Kidney (tissue), 14 donors: ENCODE data around the gene TMEM61. TPM values are rescaled to one million over a fixed set of nuclear protein-coding genes. Genes with fewer than 3 reads are reported as not detected.

ENCODE experiments used
- DNase-seq, 5 donors: peaks; one replicate each; pipeline ENCODE4 v3.0.0-alpha.2; 2013 to 2020
- FAIRE-seq: peaks from 2 replicates; lab custom pipeline; 2012; peaks lifted over from hg19 to GRCh38; lab: Jason Lieb, UNC
- H3K27ac ChIP-seq, 2 donors: one replicate each; pipeline ENCODE4 v1.7.0; 2013; ENCODE audit warnings: low read depth in 2 of 2, low read length in 2 of 2, inconsistent platforms in 1 of 2
- H3K27me3 ChIP-seq: one replicate; pipeline ENCODE4 v1.7.1; 2013; ENCODE audit warnings: low read length, inconsistent platforms; ENCODE audit not compliant: control insufficient read depth, insufficient read depth
- H3K36me3 ChIP-seq, 3 donors: one replicate each; pipeline versions ENCODE4 v1.7.0 to v1.7.1; 2013; ENCODE audit warnings: low read length in 3 of 3, control low read depth in 1 of 3, inconsistent platforms in 1 of 3; ENCODE audit not compliant: insufficient read depth in 3 of 3, control insufficient read depth in 2 of 3
- H3K4me1 ChIP-seq, 3 donors: one replicate each; pipeline versions ENCODE4 v1.7.0 to v1.7.1; 2013; ENCODE audit warnings: low read length in 3 of 3, inconsistent platforms in 1 of 3, low read depth in 1 of 3; ENCODE audit not compliant: control insufficient read depth in 2 of 3, insufficient read depth in 2 of 3
- H3K4me3 ChIP-seq, 3 donors: one replicate each; pipeline versions ENCODE4 v1.7.0 to v1.8.1; 2013; ENCODE audit warnings: low read length in 3 of 3, control low read depth in 1 of 3, inconsistent platforms in 1 of 3
- H3K9ac ChIP-seq, 3 donors: one replicate each; pipeline versions ENCODE4 v1.7.0 to v1.7.1; 2013; ENCODE audit warnings: low read length in 3 of 3, control low read depth in 1 of 3, inconsistent platforms in 1 of 3
- H3K9me3 ChIP-seq, 3 donors: one replicate each; pipeline versions ENCODE4 v1.7.0 to v1.7.1; 2013; ENCODE audit warnings: low read length in 3 of 3, control low read depth in 1 of 3, inconsistent platforms in 1 of 3; ENCODE audit not compliant: control insufficient read depth in 2 of 3, insufficient read depth in 1 of 3
- intact Hi-C: fragments of 100-400 bp; cut with DNase I; formaldehyde crosslinking; loops from one replicate; pipeline ENCODE4 v1.11.1; 2022
- polyA plus RNA-seq: library from polyadenylated mRNA; stranded (reverse); fragments of 350-450 nt; fragmentation: Illumina TruSeq; extraction: RNeasy Lipid Tissue Mini Kit (QIAGEN cat#74804); gene quantifications from one replicate; pipeline ENCODE4 v1.2.3, GENCODE V29; 2014; ENCODE audit warnings: low read depth, low replicate concordance; ENCODE audit not compliant: insufficient read depth
- total RNA-seq: library from RNA; stranded (reverse); fragmentation: NEBNext Ultra II Directional; extraction: Animal tissue kit (Norgen Biotek cat#: 25700); gene quantifications from one replicate; pipeline ENCODE4 v1.2.1, GENCODE V29; 2021
- TF ChIP-seq, protein P1 (sequence below): IDR thresholded peaks from 3 replicates; pipeline ENCODE4 v1.5.1; 2012; ENCODE audit warnings: mild to moderate bottlenecking, moderate library complexity, borderline replicate concordance; ENCODE audit not compliant: insufficient read depth; ENCODE audit errors: extremely low read depth
- donor health status: control.
- donor health status: control.
- donor health status: control.
- donor health status: control.
- donor health status: control.
- donor health status: DM: yes; HTN: yes; CAD: no.
- donor health status: Normal renal cell carcinoma (clear cell type).

Gene TMEM61
- total and polyA plus RNA-seq, 2 donors from 2014 or later, result 7.0 to 42.7 TPM

DNA sequence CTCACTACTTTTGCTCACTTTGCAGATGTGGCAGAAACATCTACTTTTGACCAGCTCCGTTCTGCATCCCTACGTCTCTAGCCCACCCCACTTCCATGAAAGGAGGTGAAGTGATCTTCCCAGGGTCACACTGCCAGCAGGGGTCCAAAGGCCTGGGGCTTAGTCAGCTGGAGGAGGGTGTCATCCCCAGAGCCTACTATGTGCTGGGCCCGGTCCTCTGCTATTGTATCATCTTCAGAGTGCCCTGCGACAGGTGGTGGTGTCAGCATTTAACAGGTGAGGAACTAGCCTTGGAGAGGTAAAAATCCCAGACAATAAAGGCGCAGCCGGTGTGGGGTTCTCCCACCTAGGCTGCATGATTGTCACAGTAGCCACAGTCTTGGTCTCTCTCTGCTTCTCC is 12.7 kb downstream of the TMEM61 start:
- peaks cover 0 to 3% (median 0%) of the 10 kb centered on the region in 3 donors for H3K4me1 ChIP-seq
- DNase-seq (peak in 1 of 5 donors; percentile 18), FAIRE-seq (no peak)
- TF ChIP-seq, protein P1, sequence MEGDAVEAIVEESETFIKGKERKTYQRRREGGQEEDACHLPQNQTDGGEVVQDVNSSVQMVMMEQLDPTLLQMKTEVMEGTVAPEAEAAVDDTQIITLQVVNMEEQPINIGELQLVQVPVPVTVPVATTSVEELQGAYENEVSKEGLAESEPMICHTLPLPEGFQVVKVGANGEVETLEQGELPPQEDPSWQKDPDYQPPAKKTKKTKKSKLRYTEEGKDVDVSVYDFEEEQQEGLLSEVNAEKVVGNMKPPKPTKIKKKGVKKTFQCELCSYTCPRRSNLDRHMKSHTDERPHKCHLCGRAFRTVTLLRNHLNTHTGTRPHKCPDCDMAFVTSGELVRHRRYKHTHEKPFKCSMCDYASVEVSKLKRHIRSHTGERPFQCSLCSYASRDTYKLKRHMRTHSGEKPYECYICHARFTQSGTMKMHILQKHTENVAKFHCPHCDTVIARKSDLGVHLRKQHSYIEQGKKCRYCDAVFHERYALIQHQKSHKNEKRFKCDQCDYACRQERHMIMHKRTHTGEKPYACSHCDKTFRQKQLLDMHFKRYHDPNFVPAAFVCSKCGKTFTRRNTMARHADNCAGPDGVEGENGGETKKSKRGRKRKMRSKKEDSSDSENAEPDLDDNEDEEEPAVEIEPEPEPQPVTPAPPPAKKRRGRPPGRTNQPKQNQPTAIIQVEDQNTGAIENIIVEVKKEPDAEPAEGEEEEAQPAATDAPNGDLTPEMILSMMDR, result no peak
- no peaks in the 10 kb centered on the region for H3K36me3 ChIP-seq
- no peak overlapping the region for H3K27ac ChIP-seq
- intact Hi-C loops, result no loop called here
- H3K9ac ChIP-seq, result no peak overlapping the region
- peaks cover 10% of the 10 kb centered on the region for H3K27me3 ChIP-seq
- H3K4me3 ChIP-seq, result no peak overlapping the region
- no peaks in the 10 kb centered on the region for H3K9me3 ChIP-seq

DNA sequence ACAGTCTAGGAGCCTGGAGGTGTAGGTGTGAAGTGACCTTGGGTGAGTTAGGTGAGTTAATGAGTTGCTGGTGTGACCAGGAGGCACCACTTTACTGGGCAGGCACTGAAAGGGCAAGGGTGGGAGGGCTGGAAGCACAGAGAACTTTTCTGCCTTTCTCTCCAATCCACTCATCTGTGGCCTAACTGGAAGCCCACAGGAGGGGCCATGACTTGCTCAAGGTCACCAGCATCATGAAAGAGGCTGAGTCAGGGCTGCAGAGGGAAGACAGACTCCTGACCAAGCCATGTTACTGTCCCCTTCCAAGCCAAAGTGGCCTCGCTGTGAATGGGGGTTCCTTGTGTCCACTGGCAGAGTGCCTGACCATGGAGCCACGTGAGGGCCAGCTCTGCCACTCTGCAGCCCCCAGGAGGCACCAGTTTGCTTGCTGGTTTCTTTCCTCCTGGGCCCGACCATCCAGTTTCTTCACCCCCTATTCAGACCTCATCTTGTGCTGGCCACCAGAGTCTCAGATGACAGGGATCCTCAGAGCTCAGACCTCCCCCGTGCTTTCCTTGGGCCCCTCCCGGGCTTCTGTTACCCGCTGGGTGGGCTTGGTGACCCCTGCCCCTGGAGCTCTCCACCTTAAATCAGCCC is 14.0 kb downstream of the TMEM61 start:
- Histone ChIP-seq H3K27ac (peak overlapping the region; percentile 17 to 57), H3K9ac (peak overlapping the region in 1 of 3 donors; percentile 7), H3K4me1 (peaks cover 0 to 7% (median 0%) of the 10 kb centered on the region in 3 donors), H3K36me3 (no peaks in the 10 kb centered on the region), H3K4me3 (no peak overlapping the region), H3K27me3 (peaks cover 11% of the 10 kb centered on the region), H3K9me3 (no peaks in the 10 kb centered on the region)
- TF ChIP-seq, protein P1, result no peak
- DNase-seq, result peak in 4 of 5 donors; percentile 28 to 66 (median 42)
- intact Hi-C loops, result no loop called here
- no peak for FAIRE-seq

DNA sequence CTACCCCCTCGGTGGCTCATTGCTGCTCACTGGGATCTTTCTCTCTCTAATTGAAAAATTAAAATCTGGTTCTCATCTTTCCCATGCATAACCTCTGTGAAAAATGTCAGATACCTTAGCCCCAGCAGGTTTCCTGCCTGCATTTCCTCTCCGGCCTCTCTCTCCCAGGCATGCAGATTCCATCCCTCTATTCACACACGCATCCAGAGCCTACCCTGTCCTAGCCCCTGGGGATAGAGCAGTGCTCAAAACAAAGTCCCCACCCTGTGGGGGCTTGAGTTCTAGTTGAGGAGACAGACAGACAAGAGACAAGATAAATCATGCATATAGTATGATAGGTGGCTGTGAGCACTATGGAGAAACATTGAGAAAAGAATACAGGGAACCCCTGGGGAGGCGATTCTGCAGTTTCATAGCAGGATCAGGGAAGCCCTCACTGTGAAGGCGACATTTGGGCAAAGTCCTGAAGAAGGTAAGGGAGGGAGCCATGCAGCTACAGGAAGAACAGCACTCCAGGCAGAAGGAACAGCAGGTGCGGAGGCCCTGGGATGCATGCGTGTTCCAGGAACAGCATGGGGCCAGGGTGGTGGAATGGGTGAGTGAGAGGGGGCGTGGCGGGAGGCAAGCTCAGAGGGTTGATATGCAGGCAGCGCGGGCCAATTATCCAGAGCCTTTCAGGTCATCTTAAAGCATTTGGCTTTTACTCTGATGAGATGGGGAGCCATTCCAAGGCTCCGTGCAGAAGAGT is 14.8 kb downstream of the TMEM61 start:
- peaks cover 0 to 7% (median 0%) of the 10 kb centered on the region in 3 donors for H3K4me1 ChIP-seq
- DNase-seq, result peak in 1 of 5 donors; percentile 51
- peaks cover 11% of the 10 kb centered on the region for H3K27me3 ChIP-seq
- TF ChIP-seq, protein P1, result no peak
- peak overlapping the region in 1 of 3 donors; percentile 7 for H3K9ac ChIP-seq
- no peak for FAIRE-seq
- no peaks in the 10 kb centered on the region for H3K36me3 ChIP-seq
- intact Hi-C loops, result no loop called here
- no peaks in the 10 kb centered on the region for H3K9me3 ChIP-seq
- H3K4me3 ChIP-seq, result no peak overlapping the region
- H3K27ac ChIP-seq, result peak overlapping the region; percentile 17 to 57
